GM04503 (cell line): ENCODE data around the gene PUSL1.

Experiments used
- DNase-seq: peaks from one replicate; pipeline ENCODE4 v3.0.0-alpha.2; 2012; ENCODE audit warnings: low read depth

Gene PUSL1

DNA sequence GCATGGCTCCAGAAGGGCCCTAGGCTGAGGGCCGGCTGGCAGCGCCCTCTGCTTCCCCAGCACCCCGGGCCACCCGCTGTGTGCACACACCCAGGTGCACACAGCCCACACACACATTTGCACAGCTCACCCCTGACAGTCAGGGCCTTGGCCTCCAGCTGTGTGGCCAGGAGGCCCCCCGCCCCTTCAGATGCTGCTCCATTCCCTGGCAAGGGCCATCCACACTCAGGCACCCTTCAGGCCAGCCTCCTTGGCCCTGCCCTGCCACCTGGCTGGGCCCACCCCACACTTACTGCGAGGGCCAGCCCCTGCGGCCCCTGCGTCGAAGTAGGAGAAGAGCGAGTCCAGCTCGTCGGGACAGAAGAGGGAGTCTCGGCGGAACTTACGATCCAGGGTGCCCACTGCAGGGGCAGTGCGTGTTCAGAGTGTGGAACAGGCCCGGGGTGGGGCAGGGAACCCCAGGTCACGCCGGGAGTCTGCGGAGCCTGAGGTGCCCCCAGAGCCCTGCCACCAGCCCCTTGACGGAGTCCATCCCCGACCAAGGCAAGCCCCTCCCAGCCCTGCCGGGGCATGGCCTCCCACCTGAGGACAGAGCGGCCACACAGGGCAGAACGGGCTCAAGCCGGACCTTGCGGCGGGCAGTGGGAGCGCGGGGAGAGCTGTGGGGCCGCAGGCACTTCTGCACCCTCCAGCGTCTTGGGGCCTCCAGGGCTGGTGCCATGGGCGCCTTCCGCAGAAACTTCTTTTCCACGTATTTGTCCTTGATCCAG, 13.1 kb upstream of the PUSL1 start:
- no peak for DNase-seq

DNA sequence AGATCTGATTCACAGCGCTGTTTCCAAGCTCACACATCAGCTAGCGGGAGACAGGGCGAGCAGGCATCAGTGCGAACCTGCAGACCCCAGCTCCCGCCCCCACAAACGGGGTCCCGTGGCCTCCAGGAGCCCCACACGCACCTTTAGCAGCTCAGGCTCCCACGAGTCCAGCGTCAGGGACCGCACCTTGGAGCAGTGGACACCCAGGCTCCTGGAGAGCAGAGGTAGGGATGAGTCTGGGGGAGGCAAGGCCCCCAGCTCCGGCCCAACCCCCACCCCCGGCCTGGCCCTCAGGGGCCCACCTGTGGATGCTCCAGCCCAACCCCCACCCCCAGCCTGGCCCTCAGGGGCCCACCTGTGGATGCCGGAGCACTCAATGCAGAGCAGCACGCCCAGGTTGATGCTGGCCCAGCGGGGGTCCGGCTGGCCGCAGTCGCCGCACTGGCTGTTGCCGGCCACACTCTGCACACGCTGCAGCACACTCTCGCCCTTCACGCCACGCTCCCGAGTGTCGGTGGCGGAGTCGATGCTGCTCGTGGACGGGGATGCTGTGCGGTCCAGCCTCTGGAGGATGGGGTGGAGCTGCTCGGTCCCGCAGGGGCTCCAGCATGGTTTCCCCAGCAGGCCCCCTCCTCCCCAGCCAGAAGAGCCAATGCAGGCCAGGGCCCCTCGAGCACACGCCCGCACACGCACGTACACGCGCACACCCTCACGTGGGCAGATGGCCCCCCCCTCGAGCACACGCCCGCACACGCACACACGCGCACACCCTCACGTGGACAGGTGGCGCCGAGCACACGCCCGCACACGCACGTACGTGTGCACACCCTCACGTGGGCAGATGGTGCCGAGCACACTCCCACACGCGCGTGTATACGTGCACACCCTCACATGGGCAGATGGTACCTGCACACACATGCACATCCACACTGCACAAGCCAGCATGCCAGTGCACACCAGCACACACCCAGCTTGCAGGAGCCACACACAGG, 12.0 kb upstream of the PUSL1 start:
- DNase-seq, result no peak

DNA sequence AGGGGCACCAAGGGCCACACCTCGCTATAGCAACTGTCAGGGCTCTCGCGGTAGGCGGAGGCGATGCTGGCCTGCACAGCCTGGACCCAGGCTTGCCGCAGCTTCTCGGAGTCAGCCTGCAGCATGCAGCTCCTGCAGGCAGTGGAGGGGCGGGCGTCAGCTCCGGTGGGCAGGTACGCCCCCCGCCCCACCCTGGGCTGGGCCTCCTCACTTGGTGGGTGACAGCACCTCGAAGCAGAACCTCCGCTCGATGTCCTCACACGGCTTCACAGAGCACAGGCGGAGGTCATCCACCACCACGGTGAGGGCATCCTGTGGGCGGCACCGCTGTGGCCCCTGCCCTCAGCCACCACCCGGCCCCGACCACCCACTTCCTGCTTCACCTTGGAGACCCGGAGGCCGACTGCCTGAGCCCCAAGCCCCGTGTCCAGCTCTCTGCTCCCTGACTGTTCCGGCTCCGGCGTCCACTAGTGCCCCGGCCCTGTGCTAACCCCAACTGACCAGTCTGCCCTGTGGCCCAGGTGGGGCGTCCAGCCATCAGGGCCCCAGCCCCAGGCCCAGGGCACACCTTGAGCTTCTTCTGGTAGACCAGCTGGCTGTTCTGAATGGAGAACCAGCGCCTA, 10.5 kb upstream of the PUSL1 start:
- DNase-seq, result no peak

DNA sequence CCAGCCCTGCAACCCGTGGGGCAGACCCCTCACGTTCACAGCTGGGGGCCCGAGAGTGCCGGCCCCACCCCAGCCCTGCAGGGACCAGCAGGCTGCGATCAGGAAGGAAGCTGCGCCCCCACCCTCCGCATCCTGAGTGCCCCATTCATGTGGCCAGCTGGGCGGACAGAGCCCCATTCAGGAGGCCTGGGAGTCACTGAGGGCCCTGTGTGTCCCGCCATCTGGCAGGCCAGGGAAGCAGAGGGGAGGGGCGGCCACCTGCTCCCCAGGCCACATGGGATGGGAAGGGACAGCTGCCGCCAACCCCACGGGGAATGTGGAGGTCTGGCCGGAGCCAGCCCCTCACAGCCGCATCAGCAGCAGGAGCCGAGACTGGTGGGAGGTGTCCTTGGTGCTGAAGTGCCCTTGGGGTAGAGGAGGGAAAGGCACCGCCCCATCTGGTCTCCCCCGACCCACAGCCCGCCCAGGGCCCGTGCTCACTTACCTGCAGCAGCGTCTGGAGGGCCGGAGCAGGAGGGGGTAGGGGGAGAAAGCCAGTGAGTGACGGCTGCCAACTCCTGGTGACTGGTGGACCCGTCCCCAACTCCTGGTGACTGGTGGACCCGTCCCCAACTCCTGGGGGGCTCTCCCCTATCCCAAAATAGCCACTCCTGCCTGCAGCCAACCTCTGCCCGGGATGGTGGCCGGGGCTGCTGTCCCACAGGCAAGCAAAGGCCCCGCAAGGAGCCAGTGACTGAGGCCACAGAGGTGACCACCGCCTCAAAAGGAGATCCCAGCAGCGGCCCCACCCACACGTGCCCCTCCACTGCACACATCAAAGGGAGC, 9.3 kb upstream of the PUSL1 start:
- no peak for DNase-seq

- DNase-seq, result no peak
These were observed 8.6 kb upstream of the PUSL1 start for GRCh38 chr1:1299686-1300351.

GRCh38 chr1:1300352-1300739, 8.1 kb upstream of the PUSL1 start:
- no peak for DNase-seq

DNA sequence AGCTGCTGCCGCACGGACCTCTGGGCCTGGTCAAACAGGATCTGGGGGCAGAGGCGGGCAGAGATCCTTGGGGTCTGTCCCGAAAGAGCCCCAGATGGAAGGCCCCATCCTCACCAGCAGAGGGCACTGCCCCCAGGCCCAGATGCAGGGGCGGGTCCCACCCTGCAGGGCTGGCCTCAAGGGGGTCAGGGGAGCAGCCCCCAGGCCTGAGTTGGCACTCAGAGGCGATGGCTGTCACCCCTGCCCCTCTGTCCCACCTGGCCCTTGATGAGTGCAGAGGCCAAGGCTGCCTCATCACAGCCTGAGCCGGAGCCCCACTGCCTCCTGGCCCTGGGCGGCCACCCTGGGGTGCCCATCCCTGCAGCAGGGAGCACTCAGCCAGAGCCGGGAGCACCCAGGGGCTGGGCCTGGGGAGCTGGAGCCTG, 6.4 kb upstream of the PUSL1 start:
- DNase-seq, result no peak

GRCh38 chr1:1302951-1303509, 5.4 kb upstream of the PUSL1 start:
- DNase-seq, result no peak

GRCh38 chr1:1303736-1304135, 4.7 kb upstream of the PUSL1 start:
- no peak for DNase-seq

DNA sequence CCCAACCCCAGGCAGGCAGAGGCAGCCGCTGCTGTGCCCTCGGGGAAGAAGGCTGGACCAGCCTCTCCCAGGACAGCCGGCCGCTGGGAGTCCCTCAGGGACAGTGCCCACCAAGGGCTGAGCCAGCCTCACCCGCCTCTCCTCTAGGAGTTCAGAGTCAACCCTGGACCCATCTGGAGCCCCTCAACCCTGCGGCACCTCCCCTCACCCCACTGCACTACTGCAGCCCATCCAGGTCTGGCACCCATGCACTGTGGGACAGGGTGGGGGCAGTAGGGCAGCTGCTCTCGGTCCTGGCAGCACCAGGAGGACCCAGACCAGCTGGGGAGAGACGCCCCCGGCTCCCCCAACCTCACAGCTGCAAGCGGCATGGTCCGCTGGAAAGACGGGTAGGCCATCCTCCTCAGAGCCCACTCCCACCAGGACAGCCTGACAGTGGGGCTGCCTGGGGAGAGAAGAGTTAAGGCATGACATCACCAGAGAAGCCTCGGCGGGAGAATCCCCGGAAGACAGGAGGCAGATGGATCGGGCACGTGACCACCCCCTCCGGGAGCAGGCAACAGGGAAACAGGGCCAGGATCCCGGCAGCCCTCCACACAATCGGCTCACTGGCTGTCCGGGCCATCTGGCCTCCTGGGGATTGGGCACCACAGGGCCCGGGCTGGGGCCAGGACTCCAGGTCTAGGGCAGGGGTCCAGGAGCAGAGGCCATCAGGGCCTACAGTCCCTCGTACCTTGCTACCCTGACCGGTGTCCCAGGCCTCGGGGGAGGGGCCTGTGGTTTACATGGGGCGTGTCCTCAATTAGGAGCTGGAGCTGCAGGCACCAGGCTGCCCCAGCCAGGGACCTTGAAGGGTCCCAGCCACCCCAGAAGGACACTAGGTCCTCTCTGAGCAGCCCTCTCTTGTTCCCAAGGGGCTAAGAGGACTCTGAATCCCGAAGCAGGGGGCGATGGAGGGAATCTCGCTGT, 3.8 kb upstream of the PUSL1 start:
- peak; percentile 31 for DNase-seq

DNA sequence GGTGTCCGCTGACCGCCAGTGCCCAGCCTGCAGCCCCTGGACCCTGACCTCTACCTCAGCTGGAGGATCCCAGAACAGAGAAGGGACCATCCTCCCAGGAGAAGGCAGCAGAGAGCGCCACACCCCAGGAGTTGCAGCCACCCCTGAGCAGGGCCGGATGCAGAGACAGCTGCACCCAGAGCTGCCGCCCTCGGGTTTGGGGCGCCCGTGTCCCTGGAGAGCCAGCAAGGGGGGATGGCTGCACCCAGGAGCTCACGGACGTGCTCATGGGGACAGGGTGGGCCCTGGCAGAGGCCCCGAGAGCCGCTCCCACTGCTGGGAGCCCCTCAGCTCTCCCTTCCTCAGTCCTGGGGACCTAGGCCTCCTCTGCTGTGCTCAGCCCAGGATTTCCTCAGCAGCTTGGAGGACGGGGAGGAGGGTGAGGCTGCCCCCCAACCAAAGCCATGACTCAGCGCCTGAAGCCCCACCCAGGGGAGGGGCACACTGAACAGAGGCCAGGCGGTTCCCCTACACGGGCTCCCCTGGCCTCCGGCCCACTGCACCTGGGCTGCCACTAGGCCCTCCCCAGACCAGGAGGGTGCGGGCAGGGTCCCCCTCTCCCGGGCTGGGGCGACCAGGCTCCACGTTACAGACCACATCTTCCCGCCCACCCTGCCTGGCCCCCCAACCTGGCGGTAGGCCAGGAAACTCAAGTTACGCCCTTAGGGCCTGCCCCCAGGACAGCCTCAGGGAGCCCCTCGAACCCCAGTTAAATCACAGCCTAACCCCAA, 2.9 kb upstream of the PUSL1 start:
- DNase-seq, result no peak

DNA sequence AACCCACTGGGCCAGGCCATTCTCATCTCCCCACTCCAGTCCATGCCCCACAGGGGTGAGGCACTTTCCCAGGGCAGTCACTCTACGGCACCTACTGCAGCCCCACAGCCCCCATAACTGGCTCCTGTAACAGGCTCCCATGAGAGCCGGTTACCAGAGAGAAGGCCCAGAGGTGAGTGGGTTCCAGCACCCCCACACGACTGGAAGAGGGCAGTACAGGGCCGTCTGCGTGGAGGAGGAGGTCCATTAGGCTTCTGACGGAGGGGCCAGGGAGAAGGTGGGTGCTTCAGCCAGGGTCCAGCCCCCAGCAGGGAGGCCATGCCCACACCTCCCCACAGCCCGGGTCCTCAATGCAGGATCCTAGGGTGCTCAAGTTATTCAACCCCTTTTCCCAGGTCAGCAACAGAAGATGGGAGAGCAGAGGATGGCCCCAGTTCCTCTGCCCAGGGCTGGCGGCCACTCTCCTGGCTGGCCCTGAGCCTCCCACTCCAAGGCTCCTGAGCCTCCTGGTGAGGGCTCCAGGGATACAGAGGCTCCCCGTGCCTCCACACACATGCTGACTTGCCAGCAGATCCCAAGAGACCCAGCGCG, 2.2 kb upstream of the PUSL1 start:
- no peak for DNase-seq

- no peak for DNase-seq
These were observed 1.6 kb upstream of the PUSL1 start for GRCh38 chr1:1306661-1307260.

DNA sequence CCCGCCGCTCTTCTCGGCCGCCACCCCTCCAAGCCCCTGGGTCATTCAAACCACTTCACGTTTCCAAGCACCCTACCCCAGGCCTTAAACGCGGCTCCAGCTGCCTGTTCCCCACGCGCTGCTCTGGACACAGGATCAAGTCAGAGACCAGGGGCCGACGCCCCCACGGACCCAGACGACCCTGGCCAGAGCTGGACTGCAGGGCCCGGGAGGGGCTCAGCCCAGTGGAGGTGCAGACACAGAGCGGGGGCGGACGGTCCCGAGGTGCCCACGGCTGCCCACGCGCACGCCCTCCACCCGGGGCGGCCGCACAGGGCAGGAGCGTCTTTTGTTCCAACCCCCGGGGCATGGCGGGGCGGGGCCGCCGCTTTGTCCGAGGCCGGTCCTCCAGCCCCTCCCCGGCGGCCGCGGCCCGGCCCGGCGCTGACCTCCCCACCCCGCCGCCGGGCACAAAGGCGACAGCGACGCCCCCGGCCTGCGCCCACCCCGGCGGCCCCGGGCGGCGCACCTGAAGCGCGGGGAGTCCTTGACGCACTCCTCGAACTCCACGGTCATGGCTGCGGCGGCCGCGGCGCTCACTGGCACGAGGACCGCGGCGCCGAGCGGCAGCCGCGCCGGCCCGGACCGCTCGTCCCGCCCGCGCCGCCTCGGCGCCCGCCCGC, 1.0 kb upstream of the PUSL1 start:
- no peak for DNase-seq

DNA sequence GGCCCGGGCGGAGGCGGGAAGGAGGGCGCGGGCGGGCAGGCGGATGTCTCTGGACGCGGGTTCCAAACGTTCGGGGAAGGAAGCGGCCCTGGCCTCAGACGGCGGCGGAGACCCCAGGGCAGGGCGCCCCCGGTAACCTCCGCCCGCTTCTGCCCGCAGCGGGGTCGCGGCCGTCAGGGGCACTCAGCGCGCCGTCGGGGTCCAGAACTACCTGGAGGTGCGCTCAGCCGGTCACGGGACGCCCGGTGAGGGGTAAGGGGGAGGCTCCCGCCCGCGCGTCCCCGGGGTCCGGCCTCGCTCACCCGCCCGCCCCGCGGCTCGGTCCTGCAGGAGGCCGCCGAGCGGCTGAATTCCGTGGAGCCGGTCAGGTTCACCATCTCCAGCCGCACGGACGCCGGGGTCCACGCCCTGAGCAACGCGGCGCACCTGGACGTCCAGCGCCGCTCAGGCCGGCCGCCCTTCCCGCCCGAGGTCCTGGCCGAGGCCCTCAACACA, 406 bp downstream of the PUSL1 start:
- DNase-seq, result no peak

DNA sequence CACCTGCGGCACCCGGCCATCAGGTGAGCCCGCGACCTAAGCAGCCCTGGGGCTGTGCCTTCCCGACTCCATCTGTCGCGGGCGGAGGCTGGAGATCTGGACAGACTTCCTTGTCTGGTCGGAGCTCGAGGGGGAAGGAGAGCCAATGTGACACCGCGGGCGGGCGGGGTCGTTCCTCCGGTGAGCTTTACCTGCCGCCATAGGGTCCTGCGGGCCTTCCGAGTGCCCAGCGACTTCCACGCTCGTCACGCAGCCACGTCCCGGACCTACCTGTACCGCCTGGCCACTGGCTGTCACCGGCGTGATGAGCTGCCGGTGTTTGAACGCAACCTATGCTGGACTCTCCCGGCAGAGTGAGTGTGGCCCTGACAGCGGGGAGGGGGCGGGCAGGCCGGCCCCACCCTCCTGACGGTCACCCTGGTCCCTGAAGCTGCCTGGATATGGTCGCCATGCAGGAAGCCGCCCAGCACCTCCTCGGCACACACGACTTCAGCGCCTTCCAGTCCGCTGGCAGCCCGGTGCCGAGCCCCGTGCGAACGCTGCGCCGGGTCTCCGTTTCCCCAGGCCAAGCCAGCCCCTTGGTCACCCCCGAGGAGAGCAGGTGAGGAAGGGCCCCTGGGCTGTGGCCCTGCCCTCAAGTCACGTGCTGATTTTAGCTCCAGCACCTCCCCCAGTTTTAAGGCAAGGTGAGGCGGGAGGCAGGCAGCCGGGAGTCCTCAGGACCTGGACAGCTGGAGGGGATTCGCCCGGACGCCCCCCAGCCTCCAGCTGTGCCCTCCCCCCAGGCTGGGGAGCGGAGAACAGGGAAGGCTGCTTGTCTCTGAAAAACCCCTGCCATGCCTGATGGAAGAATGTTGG, 1.1 kb downstream of the PUSL1 start:
- DNase-seq, result no peak

GRCh38 chr1:1310109-1310385, 1.6 kb downstream of the PUSL1 start:
- no peak for DNase-seq
